GM18499 (cell line): ENCODE measurements around the gene MNDA.
A peak's percentile ranks its signal among the peaks of the same experiment; 100 is the strongest.

Source experiments
- ATAC-seq: cut with Tn5 transposase; IDR thresholded peaks from one replicate; pipeline ENCODE4 v1.9.1; 2021; ENCODE audit warnings: moderate number of reproducible peaks; ENCODE audit not compliant: insufficient read depth, unreplicated experiment

MNDA gene

GRCh38 chr1:158830904-158831507 is at the start of gene MNDA:
Gene MNDA (plus strand): TSS chr1:158831351. CDS start chr1:158842154, 10,803 bp downstream.
- ATAC-seq: peak; percentile 97

DNA sequence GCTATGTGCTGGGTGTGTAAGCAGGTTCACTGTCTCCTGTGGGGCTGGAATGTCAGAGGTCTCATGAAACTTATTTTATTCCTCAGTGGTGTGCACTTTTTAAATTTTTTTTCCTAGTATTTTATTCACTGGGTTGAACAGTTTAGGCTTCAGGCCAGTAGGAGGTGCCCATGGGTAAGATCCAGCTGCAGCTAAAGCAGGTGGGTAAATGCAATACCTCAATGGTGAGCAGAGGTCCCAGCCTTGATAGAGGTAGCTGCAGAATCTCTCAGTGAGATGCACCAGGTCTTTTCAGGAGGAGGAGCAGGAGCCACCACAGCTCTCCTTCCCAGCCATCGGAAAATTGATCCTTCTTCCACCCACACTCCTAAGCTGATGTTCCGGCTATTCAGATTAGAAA is 37.5 kb upstream of the MNDA start:
- ATAC-seq: no peak

GRCh38 chr1:158794247-158794646 is 36.9 kb upstream of the MNDA start:
- ATAC-seq: no peak

GRCh38 chr1:158798531-158798930 is 32.6 kb upstream of the MNDA start:
- ATAC-seq: no peak

DNA sequence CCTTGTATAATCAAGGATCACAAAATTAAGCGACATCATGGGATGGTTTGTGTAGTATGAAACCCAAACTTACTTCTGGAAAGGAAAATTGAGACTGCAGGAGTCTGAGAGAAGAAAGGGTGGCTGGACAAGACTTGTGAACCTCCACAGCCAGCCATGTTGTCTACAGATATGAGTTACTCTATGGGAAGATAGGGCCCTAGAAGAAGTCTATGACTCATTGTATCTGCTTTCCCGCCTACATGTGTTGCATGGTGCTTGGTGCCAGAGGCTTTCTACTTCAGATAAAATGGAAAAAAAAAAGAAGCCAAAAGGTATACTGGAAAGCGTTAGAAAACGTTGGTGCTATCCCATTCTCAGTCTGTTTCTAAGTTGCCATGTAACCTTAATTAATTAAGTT is 31.5 kb upstream of the MNDA start:
- no peak for ATAC-seq

- ATAC-seq: no peak
Observed at GRCh38 chr1:158800526-158800925, 30.6 kb upstream of the MNDA start.

DNA sequence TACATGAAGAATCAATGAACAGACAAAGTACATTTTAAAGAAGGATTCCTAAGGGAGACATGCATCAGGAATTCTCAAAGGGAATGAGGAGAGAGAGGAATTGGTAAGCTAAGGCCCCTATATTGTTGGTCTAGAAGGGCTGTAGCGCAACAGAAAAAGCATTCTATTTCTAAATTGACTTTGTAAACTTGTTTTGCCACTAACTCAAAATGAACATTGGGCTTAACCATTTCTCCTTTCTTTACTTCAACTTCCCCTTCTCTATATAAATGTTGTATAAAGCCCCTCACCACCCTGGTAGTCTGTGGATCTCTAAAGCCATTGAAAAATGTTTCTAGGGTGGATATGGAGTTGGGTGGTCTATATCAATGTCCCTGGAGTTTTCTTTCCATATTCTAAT is 29.8 kb upstream of the MNDA start:
- ATAC-seq: no peak

DNA sequence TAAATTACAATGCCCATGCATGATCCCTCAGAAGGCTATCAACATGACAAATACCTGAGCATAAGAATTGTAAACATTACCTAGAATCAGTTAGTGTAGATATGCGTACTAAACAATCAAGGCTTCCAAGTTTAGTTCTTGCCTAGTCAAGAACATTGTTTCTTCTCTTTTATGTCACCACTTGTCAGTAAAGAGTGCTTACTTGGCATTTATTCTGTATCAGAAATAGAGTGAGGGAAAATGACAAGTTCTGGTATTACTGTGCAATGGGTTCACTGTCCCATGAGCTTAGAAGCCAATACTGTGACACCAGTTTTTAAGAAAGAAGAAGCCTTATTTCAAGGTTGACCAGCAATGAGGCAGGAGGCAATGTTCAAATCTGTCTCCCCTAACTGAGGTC is 27.5 kb upstream of the MNDA start:
- no peak for ATAC-seq

DNA sequence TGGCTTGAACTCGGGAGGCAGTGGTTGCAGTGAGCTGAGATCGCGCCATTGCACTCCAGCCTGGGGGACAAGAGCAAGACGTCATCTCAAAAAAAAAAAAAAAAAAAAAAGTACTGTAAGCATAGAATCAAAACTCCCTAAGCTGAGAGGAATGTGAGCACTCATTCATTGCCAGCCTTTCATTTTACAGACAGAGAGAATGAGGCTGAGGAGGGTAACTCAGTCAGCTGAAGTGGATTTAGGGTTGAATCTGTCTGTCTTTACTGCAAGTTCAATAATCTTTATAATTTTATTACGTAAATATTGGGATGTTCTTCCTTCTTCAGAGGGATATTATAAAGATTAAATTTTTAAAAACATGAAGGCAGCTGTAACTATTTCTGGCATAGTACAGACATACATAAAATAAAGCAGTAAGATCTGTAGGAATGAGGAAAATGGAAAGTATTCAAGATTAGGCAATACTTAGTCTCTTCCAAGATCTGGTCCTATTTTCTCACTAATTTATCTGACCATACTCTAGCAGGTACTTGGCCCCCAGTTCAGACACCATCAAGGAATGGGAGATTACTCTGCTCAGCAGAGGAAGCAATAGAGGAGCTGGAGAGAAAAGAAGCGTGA is 24.1 kb upstream of the MNDA start:
- no peak for ATAC-seq

GRCh38 chr1:158809256-158809655 is 21.9 kb upstream of the MNDA start:
- no peak for ATAC-seq

- ATAC-seq: no peak
Observed at GRCh38 chr1:158809862-158810261, 21.3 kb upstream of the MNDA start.

- no peak for ATAC-seq
Observed at GRCh38 chr1:158810311-158810710, 20.8 kb upstream of the MNDA start.

DNA sequence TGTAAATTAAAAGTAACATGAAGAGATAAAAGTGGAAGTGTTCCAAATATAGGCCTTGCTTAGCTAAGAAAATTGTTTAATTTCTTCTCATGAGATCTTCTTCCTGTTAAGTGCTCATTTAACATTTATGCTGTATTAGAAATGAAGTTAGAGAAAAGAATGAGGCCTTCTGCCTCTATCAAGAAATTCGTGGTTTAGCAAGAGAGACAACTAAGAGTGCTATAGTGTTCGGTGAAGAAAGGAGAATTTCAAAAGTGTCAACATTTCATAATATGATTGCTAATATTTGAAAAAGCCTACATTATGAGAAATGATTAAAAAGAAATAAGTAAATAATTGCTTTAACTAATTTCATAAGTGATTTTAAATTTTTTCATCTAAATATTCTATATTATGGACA is 18.8 kb upstream of the MNDA start:
- ATAC-seq: no peak

- no peak for ATAC-seq
Observed at GRCh38 chr1:158813164-158813563, 18.0 kb upstream of the MNDA start.

GRCh38 chr1:158814970-158815369 is 16.2 kb upstream of the MNDA start:
- no peak for ATAC-seq

GRCh38 chr1:158818560-158818959 is 12.6 kb upstream of the MNDA start:
- ATAC-seq: no peak

DNA sequence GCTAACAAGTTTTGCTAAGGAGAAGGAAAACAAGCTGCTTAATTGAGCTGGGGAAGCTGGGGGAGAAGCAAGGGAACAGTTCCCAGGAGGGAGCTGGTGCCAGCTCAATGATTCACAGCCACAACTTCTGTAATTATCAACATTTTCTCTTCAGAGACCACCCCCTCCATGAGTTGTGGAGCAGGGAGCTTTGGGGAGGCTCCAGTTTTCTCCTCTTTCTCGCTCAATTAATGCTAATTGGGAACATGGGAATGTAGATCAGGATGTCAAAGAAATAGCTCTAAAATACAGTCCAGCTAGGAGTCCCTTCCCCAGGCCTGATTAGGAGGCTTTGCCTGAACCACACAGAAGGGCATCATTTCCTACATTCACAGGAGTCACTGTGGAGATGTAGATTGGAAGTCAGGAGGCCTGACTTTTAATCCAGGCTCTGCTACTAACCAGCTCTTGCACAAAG is 12.1 kb upstream of the MNDA start:
- no peak for ATAC-seq

DNA sequence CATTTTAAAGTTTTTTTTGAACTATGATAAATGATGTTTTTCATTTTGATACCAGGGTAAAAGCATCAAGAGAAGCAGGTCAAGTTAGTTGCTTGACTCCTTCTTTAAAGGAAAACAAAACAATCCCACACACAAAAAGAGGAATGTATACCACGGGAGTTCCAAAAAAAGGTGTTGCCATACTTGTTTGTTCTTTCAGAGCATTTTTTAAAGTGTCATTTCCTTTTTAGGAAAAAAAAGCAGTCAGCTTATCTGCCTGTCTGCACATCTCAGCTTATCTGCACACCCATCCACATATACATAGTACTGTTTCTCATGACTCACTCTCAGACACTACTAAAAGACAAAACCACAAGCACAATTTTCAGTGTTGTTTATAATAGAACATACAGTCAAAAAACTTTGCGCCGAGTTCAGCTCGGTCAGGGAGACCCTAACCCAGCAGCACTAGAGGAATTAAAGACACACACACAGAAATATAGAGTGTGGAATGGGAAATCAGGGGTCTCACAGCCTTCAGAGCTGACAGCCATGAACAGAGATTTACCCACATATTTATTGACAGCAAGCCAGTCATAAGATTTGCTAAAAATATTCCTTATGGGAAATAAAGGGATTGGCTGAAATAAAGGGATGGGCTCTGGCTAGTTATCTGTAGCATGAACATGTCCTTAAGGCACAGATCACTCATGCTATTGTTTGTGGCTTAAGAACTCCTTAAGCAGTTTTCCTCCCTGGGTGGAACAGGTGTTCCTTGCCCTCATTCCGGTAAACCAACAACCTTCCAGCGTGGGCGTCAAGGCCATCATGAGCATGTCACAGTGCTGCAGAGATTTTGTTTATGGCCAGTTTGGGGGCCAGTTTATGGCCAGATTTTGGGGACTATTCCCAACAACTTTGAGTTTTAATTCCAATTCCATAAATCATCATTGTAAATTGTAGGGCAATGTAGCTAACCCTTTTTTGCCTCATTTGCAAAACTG is 11.4 kb upstream of the MNDA start:
- ATAC-seq: peak; percentile 88

- no peak for ATAC-seq
Observed at GRCh38 chr1:158821723-158822122, 9.4 kb upstream of the MNDA start.

GRCh38 chr1:158830074-158830677 is 975 bp upstream of the MNDA start:
- ATAC-seq: peak; percentile 32

DNA sequence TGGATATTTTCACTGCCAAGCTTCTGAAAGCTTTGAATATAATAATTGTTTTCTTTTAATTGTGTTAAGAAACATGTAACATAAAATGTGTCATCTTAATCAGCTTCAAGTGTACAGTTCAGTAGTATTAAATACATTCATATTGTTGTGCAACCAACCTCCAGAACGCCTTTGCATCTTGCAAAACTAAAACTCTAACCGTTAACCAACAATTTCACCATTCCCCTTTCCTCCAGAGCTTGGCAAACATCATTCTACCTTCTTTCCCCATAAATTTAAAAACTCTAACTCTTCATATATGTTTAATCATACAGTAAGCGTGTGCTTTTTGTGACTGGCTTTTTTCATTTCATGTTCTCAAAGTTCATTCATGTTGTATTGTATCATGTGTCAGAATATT is 2.1 kb downstream of the MNDA start:
- no peak for ATAC-seq
